ENCODE results near the gene GALC.

Gene GALC

DNA sequence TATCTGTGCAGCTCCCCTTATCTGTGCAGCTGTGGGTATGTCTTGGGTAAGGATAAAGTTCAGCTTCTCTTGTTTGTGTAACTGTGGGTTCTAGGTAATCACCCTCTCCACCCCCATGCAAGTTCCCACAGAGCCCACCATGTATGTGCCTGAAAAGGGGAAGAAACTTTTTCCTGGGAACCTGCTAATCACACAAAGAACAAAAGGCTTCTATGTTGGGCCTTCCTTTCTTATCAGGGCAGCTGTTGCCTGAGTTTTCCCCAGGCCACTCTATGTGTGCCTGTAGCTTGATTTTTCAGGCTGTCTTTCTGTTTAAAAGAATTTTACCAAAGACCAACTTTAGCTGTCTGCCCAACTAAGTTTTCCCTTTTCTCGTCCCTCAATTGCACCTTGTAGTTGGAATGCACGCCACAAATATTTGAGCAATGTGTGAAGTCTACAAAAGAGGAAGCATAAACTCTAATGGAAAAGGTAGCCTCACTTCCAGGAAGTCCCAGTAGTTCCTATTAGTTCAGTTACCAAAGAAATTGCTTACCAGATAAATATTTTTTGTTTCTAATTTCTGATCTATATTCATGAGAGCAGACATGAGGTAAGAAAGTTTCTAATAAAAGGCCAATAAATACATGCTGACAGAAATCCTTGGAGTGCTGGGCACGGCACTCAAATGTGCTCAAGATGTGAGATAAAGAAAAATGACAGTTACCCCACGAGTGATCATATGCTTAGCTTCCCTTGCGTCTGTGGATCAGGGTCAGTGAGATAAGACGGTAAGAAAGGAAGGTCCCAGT lies 2.7 kb upstream of the GALC start:
- H3K4me2 ChIP-seq: no peak overlapping the region
- no peak overlapping the region for H2AFZ ChIP-seq (ENCODE audit: low read depth)
- no peaks in the 10 kb centered on the region for H3K79me2 ChIP-seq (ENCODE audit: insufficient read depth, low read depth)
- no peak overlapping the region for H3K4me3 ChIP-seq (IDR thresholded peaks at IDR 0.05; ENCODE audit: insufficient read depth, low read depth, low read length)
- TF ChIP-seq, protein P1, sequence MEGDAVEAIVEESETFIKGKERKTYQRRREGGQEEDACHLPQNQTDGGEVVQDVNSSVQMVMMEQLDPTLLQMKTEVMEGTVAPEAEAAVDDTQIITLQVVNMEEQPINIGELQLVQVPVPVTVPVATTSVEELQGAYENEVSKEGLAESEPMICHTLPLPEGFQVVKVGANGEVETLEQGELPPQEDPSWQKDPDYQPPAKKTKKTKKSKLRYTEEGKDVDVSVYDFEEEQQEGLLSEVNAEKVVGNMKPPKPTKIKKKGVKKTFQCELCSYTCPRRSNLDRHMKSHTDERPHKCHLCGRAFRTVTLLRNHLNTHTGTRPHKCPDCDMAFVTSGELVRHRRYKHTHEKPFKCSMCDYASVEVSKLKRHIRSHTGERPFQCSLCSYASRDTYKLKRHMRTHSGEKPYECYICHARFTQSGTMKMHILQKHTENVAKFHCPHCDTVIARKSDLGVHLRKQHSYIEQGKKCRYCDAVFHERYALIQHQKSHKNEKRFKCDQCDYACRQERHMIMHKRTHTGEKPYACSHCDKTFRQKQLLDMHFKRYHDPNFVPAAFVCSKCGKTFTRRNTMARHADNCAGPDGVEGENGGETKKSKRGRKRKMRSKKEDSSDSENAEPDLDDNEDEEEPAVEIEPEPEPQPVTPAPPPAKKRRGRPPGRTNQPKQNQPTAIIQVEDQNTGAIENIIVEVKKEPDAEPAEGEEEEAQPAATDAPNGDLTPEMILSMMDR (conservative IDR thresholded peaks at IDR 0.05; ENCODE audit: low read depth, low read length): no peak
- no peaks in the 10 kb centered on the region for H3K27me3 ChIP-seq (ENCODE audit: insufficient read depth, low read depth)
- H4K20me1 ChIP-seq (ENCODE audit: insufficient read depth): no peaks in the 10 kb centered on the region
- H3K4me1 ChIP-seq (ENCODE audit: low read depth, poor library complexity, severe bottlenecking): no peaks in the 10 kb centered on the region
- H3K27ac ChIP-seq: no peak overlapping the region
- no peak overlapping the region for H3K9ac ChIP-seq
- no peaks in the 10 kb centered on the region for H3K36me3 ChIP-seq (ENCODE audit: insufficient read depth)

DNA sequence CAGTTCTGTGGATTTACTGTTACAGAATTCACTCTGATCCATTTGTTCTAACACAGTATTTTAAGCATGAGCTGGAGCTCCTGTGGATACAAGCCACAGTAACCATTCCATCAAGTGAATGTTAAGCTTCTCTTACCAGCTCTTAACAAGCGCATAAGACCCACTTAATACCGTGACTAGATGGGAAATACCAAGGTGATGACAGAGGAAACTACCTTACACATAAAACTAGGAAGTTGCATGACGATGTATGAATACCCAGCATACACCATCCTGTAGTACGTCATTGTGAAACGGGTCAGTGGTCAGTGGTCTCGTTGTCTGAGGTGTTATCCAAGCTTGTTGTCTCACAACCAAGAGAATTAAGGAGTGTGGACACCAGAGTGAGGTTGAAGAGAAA lies 2.0 kb upstream of the GALC start:
- H3K4me1 ChIP-seq (ENCODE audit: low read depth, poor library complexity, severe bottlenecking): no peaks in the 10 kb centered on the region
- H2AFZ ChIP-seq (ENCODE audit: low read depth): no peak overlapping the region
- no peak overlapping the region for H3K27ac ChIP-seq

GRCh38 chr14:87992346-87992717 lies 650 bp downstream of the GALC start:
- Histone ChIP-seq H3K9ac (0 out of 2 replicates have a peak overlapping the region, but pooled peaks have one; percentile 63), H3K36me3 (ENCODE audit: insufficient read depth) (no peaks in the 10 kb centered on the region), H3K4me2 (no peak overlapping the region), H3K79me2 (ENCODE audit: insufficient read depth, low read depth) (no peaks in the 10 kb centered on the region), H3K27ac (no peak overlapping the region), H3K4me3 (IDR thresholded peaks at IDR 0.05; ENCODE audit: insufficient read depth, low read depth, low read length) (no peak overlapping the region), H4K20me1 (ENCODE audit: insufficient read depth) (no peaks in the 10 kb centered on the region), H3K4me1 (ENCODE audit: low read depth, poor library complexity, severe bottlenecking) (no peaks in the 10 kb centered on the region), H3K27me3 (ENCODE audit: insufficient read depth, low read depth) (no peaks in the 10 kb centered on the region), H2AFZ (ENCODE audit: low read depth) (peak overlapping the region; percentile 85; the same call in 1 of the 2 replicates)
- TF ChIP-seq, protein P1 (conservative IDR thresholded peaks at IDR 0.05; ENCODE audit: low read depth, low read length): no peak

More for the DNA sequence above, 2.0 kb upstream of the GALC start:
- Histone ChIP-seq H4K20me1 (ENCODE audit: insufficient read depth) (no peaks in the 10 kb centered on the region), H3K27me3 (ENCODE audit: insufficient read depth, low read depth) (no peaks in the 10 kb centered on the region), H3K4me3 (IDR thresholded peaks at IDR 0.05; ENCODE audit: insufficient read depth, low read depth, low read length) (no peak overlapping the region), H3K79me2 (ENCODE audit: insufficient read depth, low read depth) (no peaks in the 10 kb centered on the region), H3K36me3 (ENCODE audit: insufficient read depth) (no peaks in the 10 kb centered on the region), H3K4me2 (no peak overlapping the region), H3K9ac (no peak overlapping the region)
- TF ChIP-seq, protein P1 (conservative IDR thresholded peaks at IDR 0.05; ENCODE audit: low read depth, low read length): no peak

DNA sequence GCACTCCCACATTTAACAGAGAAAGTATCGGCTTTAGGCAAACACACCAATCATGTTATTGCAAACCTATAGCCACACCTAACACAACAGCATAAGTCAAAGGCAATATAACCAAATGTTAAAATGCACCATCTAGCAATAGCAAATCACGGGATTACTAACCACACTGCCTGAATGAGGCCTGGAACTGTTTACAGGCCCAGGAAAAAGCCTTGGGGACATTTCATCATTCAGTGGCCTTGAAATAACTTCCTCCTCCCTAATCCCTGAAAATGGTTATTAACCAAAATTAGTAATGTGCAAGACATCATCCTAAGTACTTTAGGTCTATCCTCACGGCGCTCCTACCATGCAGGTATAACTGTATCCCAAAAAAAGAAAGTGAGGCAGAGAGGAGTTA lies 2.3 kb downstream of the GALC start:
- Histone ChIP-seq H3K79me2 (ENCODE audit: insufficient read depth, low read depth) (no peaks in the 10 kb centered on the region), H3K27me3 (ENCODE audit: insufficient read depth, low read depth) (no peaks in the 10 kb centered on the region), H3K4me2 (no peak overlapping the region), H3K27ac (no peak overlapping the region), H3K4me1 (ENCODE audit: low read depth, poor library complexity, severe bottlenecking) (no peaks in the 10 kb centered on the region), H4K20me1 (ENCODE audit: insufficient read depth) (no peaks in the 10 kb centered on the region), H3K36me3 (ENCODE audit: insufficient read depth) (no peaks in the 10 kb centered on the region), H3K9ac (no peak overlapping the region), H3K4me3 (IDR thresholded peaks at IDR 0.05; ENCODE audit: insufficient read depth, low read depth, low read length) (no peak overlapping the region), H2AFZ (ENCODE audit: low read depth) (no peak overlapping the region)
- TF ChIP-seq, protein P1 (conservative IDR thresholded peaks at IDR 0.05; ENCODE audit: low read depth, low read length): no peak

Measured in KMS-11 (cell line).